CD4-positive, alpha-beta memory T cell (primary cell): ENCODE results near the gene GTF3C5. TPM values are rescaled to one million over a fixed set of nuclear protein-coding genes. Genes with fewer than 3 reads are reported as not detected.

ENCODE experiments used
- CTCF ChIA-PET: fragments of 350-600 bp; sonication (Branson Sonifier 250); formaldehyde crosslinking; loops from one replicate; lab custom pipeline; 2021; ENCODE audit warnings: inconsistent platforms; ENCODE audit not compliant: partially characterized antibody; lab: Charles Lee
- POLR2A ChIA-PET: fragments of 350-600 bp; sonication (Branson Sonifier 250); formaldehyde crosslinking; loops from one replicate; lab custom pipeline; 2021; ENCODE audit not compliant: partially characterized antibody; lab: Charles Lee
- DNase-seq, 5 donors: peaks; one replicate each; pipeline versions ENCODE4 v3.0.0 to v3.0.0-alpha.2; 2020 to 2022; ENCODE audit warnings: mixed read lengths in 1 of 5
- H3K27ac ChIP-seq: one replicate; pipeline ENCODE4 v1.7.0; 2013; ENCODE audit warnings: low read depth, low read length
- H3K27me3 ChIP-seq: 2 replicates; pipeline ENCODE4 v1.7.0; 2013; ENCODE audit warnings: mild to moderate bottlenecking, low read length, moderate library complexity; ENCODE audit not compliant: insufficient read depth
- H3K36me3 ChIP-seq: 2 replicates; pipeline ENCODE4 v1.7.0; 2013; ENCODE audit warnings: mild to moderate bottlenecking, low read length, moderate library complexity; ENCODE audit not compliant: insufficient read depth
- H3K4me1 ChIP-seq: 2 replicates; pipeline ENCODE4 v1.7.0; 2013; ENCODE audit warnings: mild to moderate bottlenecking, low read length, moderate library complexity; ENCODE audit not compliant: insufficient read depth
- H3K4me3 ChIP-seq, 2 donors: one replicate each; pipeline ENCODE4 v1.7.0; 2013; ENCODE audit warnings: low read length in 2 of 2, mild to moderate bottlenecking in 1 of 2
- H3K9me3 ChIP-seq, 2 donors: one replicate each; pipeline ENCODE4 v1.7.0; 2013; ENCODE audit warnings: low read length in 2 of 2, control low read depth in 1 of 2; ENCODE audit not compliant: control insufficient read depth in 1 of 2
- H3K27ac Mint-ChIP-seq, 7 donors: one replicate each; pipeline ENCODE4 v1.8.0; 2020 to 2021; ENCODE audit warnings: mixed read lengths in 7 of 7, mild to moderate bottlenecking in 6 of 7, inconsistent platforms in 3 of 7, moderate library complexity in 3 of 7
- H3K27me3 Mint-ChIP-seq, 2 donors: one replicate each; pipeline ENCODE4 v1.8.0; 2020 to 2021; ENCODE audit warnings: mixed read lengths in 2 of 2
- H3K36me3 Mint-ChIP-seq, 2 donors: one replicate each; pipeline ENCODE4 v1.8.0; 2020 to 2021; ENCODE audit warnings: mixed read lengths in 2 of 2, inconsistent platforms in 1 of 2, mild to moderate bottlenecking in 1 of 2
- H3K4me1 Mint-ChIP-seq, 4 donors: one replicate each; pipeline ENCODE4 v1.8.0; 2020 to 2021; ENCODE audit warnings: mixed read lengths in 4 of 4, mild to moderate bottlenecking in 1 of 4
- H3K4me3 Mint-ChIP-seq, 8 donors: one replicate each; pipeline ENCODE4 v1.8.0; 2020 to 2021; ENCODE audit warnings: mixed read lengths in 8 of 8, mild to moderate bottlenecking in 7 of 8, moderate library complexity in 6 of 8, inconsistent platforms in 3 of 8
- H3K9me3 Mint-ChIP-seq, 8 donors: one replicate each; pipeline ENCODE4 v1.8.0; 2020 to 2021; ENCODE audit warnings: mixed read lengths in 8 of 8, mild to moderate bottlenecking in 5 of 8, inconsistent platforms in 3 of 8, moderate library complexity in 1 of 8
- intact Hi-C: fragments of 100-400 bp; cut with micrococcal nuclease; formaldehyde crosslinking; loops from one replicate; pipeline ENCODE4 v1.15.1; 2023
- polyA plus RNA-seq, 2 donors: library from polyadenylated mRNA; unstranded; fragments of 300-500 nt; fragmentation: Illumina TruSeq; gene quantifications; one replicate each; pipeline ENCODE4 v1.2.3, GENCODE V29; 2021
- total RNA-seq, 2 experiments: library from RNA; stranded (reverse); gene quantifications; one replicate each; pipeline ENCODE4 v1.2.3, GENCODE V29; 2021

GTF3C5 gene
- total and polyA plus RNA-seq, 4 experiments from 2014 or later = 33.5 to 71.5 (median 52.7) TPM

DNA sequence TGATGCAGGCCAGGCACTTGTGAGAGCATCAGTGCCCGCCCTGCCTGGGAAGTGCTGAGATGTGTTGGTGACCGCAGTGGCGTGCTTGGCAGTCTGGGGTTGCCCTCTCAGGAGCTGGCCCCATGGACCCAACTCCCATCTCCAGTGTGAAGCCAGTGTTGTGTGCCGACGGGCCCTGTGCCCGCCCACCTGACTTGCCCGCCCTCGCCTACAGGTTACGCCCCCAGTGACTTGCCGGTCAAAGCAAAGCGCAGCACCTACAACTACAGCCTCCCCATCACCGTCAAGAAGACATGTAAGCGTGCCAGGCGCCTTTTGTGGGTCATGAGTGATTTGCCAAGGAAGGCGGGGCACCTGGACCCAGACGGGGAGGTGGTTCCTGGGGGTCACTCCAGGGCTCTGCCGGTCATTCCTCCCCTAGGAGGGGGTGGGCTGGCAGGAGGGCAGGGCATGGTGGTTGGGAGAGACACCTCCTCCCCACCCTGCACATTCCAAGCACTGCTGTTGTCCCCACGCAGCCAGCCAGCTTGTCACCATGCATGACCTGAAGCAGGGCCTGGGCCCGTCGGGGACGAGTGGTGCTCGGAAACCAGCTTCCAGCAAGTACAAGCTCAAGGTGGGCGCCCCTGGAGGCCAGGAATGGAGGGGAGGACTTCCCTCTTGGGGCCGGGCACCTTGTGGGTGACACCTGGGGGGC, 23.5 kb downstream of the GTF3C5 start:
- Histone ChIP-seq H3K36me3 (peaks cover 58% of the 10 kb centered on the region), H3K9me3 (no peaks in the 10 kb centered on the region), H3K4me1 (peaks cover 10% of the 10 kb centered on the region), H3K27me3 (no peaks in the 10 kb centered on the region), H3K4me3 (no peak overlapping the region), H3K27ac (no peak overlapping the region)
- Mint-ChIP-seq H3K27me3 (no peaks in the 10 kb centered on the region), H3K36me3 (peaks cover 35 to 64% of the 10 kb centered on the region in 2 donors), H3K27ac (peak overlapping the region in 2 of 7 donors; percentile 19 to 29), H3K9me3 (no peaks in the 10 kb centered on the region), H3K4me1 (peaks cover 10 to 27% (median 17%) of the 10 kb centered on the region in 4 donors), H3K4me3 (no peak overlapping the region)
- no peak for DNase-seq
- ChIA-PET CTCF (no interaction called here), POLR2A (no interaction called here)
- intact Hi-C loops = no loop called here

DNA sequence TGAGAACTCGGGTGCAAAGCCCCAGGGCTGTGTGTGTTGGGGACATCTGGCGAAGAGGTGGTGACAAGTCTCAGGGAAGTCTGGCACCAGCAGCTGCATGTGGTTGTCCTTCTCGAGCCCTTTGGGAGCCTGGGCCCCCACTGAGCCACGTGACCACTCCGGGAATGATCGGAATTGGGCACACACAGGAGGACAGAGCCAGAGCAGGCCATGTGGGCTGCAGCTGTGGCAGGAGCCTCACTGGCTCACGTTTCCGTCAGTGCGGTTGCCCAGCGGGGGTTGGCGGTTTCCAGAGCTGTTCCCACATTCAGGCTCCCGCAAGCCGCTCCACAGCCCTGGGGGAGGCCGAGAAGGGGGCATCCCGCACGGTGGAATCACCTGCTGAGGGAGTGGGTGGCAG, 24.2 kb downstream of the GTF3C5 start:
- peaks cover 16 to 33% (median 21%) of the 10 kb centered on the region in 4 donors for H3K4me1 Mint-ChIP-seq

DNA sequence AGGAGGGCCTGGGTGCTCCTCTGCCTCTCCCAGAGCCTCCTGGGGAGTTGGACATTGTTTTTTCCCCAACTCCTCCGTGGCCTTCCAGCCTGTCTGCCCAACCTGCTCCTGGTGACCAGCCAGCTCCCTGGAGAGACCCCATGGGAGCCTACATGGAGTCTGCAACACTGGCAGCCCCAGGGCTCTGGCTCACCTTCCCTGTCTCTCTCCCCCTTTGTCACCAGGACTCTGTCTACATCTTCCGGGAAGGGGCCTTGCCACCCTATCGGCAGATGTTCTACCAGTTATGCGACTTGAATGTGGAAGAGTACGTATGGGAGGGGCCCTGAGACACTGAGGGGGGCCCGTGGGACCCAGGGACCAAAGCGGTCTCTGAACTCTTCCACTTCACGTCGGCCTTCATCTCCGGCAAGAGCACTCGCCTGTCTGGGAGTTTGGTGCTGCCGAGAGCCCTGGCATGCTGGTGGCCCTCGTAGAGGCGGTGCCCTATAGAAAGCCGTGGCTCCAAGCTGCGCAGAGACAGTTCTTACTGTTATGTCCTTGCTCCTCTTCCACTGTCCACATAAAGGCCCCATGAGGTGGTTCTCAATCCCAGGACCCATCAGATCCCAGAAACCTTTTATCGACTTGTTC, 25.1 kb downstream of the GTF3C5 start:
- DNase-seq = no peak
- H3K9me3 Mint-ChIP-seq = no peaks in the 10 kb centered on the region
- ChIA-PET CTCF (no interaction called here), POLR2A (no interaction called here)
- Histone ChIP-seq H3K4me3 (no peak overlapping the region), H3K27ac (no peak overlapping the region), H3K4me1 (peaks cover 20% of the 10 kb centered on the region), H3K9me3 (no peaks in the 10 kb centered on the region), H3K27me3 (no peaks in the 10 kb centered on the region), H3K36me3 (peaks cover 48% of the 10 kb centered on the region)
- H3K4me1 Mint-ChIP-seq = peaks cover 18 to 38% (median 24%) of the 10 kb centered on the region in 4 donors
- no peaks in the 10 kb centered on the region for H3K27me3 Mint-ChIP-seq
- no peak overlapping the region for H3K4me3 Mint-ChIP-seq
- intact Hi-C loops = no loop called here
- peaks cover 25 to 52% of the 10 kb centered on the region in 2 donors for H3K36me3 Mint-ChIP-seq
- H3K27ac Mint-ChIP-seq = peak overlapping the region in 1 of 7 donors; percentile 10

More for the DNA sequence above, 24.2 kb downstream of the GTF3C5 start:
- H3K27me3 Mint-ChIP-seq = no peaks in the 10 kb centered on the region
- no peak overlapping the region for H3K27ac Mint-ChIP-seq
- no peak overlapping the region for H3K27ac ChIP-seq
- H3K36me3 Mint-ChIP-seq = peaks cover 29 to 58% of the 10 kb centered on the region in 2 donors
- CTCF ChIA-PET = no interaction called here
- no peak overlapping the region for H3K4me3 ChIP-seq
- intact Hi-C loops = no loop called here
- H3K4me3 Mint-ChIP-seq = no peak overlapping the region
- H3K36me3 ChIP-seq = peaks cover 55% of the 10 kb centered on the region
- no peaks in the 10 kb centered on the region for H3K9me3 Mint-ChIP-seq
- peaks cover 16% of the 10 kb centered on the region for H3K4me1 ChIP-seq
- no peaks in the 10 kb centered on the region for H3K27me3 ChIP-seq
- DNase-seq = no peak
- POLR2A ChIA-PET = no interaction called here
- no peaks in the 10 kb centered on the region for H3K9me3 ChIP-seq

DNA sequence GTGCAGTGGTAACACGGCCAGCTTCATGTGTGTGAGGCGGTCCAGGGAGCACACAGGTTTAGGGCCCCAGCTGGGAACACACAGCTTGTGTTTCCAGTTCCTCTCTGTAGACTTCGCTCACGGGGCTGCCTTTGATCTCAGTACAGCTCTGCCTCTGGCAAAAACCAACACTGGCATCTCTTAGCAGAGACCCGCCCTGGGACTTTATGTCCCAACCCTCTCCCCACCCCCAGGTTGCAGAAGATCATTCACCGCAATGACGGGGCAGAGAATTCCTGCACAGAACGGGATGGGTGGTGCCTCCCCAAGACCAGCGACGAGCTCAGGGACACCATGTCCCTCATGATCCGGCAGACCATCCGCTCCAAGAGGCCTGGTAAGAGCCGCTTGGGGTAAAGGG, 25.7 kb downstream of the GTF3C5 start:
- peaks cover 20% of the 10 kb centered on the region for H3K4me1 ChIP-seq
- H3K27me3 ChIP-seq = no peaks in the 10 kb centered on the region
- CTCF ChIA-PET = no interaction called here
- Mint-ChIP-seq H3K4me3 (no peak overlapping the region), H3K27ac (peak overlapping the region in 2 of 7 donors; percentile 37 to 70), H3K4me1 (peaks cover 18 to 38% (median 24%) of the 10 kb centered on the region in 4 donors), H3K27me3 (no peaks in the 10 kb centered on the region), H3K36me3 (peaks cover 23 to 46% of the 10 kb centered on the region in 2 donors), H3K9me3 (no peaks in the 10 kb centered on the region)
- H3K36me3 ChIP-seq = peaks cover 42% of the 10 kb centered on the region
- DNase-seq = no peak
- no peak overlapping the region for H3K27ac ChIP-seq
- intact Hi-C loops = no loop called here
- no peak overlapping the region for H3K4me3 ChIP-seq
- H3K9me3 ChIP-seq = no peaks in the 10 kb centered on the region
- POLR2A ChIA-PET = interaction anchor here (0.7 to 1.0 kb wide), 2 partner anchors 25 to 88 kb away, joined by 3 to 4 read pairs; no protein-coding TSS in a partner anchor

DNA sequence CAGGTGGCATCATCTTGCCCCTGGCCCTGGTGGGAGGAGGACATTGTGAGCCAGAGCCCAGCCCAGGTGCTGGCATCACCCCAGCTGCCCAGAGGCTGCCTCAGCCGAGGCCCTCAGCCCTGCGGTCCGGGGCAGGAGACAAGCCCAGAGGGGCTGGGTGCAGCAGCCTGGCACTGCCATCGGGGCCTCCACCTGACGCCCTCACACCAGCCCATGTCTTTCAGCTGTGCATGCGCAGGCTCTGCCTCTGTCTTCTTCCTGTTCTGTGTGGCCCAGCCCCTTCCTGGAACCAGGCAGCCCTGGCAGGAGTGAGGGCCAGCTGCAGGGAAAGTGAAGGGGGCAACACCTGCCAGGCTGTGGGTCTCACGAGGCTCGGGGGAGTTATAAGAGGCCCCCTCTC, 26.2 kb downstream of the GTF3C5 start:
- Histone ChIP-seq H3K4me1 (peaks cover 20% of the 10 kb centered on the region), H3K9me3 (no peaks in the 10 kb centered on the region), H3K27me3 (no peaks in the 10 kb centered on the region), H3K4me3 (no peak overlapping the region), H3K36me3 (peaks cover 37% of the 10 kb centered on the region), H3K27ac (no peak overlapping the region)
- Mint-ChIP-seq H3K27ac (no peak overlapping the region), H3K9me3 (no peaks in the 10 kb centered on the region), H3K36me3 (peaks cover 18 to 44% of the 10 kb centered on the region in 2 donors), H3K4me1 (peaks cover 18 to 38% (median 24%) of the 10 kb centered on the region in 4 donors), H3K4me3 (no peak overlapping the region), H3K27me3 (no peaks in the 10 kb centered on the region)
- ChIA-PET CTCF (interaction anchor here (1.3 kb wide), 1 partner anchor 46 kb away, joined by 3 read pairs; no protein-coding TSS in a partner anchor), POLR2A (interaction anchor here (0.7 to 1.0 kb wide), 2 partner anchors 26 to 87 kb away, joined by 3 to 4 read pairs; no protein-coding TSS in a partner anchor)
- intact Hi-C loops = no loop called here
- DNase-seq = no peak

DNA sequence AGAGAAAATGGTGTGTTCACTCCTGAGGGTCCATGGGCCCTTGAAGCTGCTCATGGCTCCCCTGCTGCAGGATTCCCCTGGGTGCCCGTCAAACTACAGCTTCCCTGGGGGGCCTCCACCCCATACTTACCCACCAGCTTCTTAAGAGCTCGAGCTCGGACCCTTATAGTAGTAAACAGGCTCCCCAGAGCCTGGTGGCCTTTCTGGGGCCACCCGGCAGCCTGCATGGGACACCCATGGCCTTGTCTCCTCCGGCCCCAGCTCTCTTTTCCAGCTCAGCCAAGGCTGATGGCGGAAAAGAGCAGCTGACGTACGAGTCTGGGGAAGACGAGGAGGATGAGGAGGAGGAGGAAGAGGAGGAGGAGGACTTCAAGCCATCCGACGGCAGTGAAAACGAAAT, 26.8 kb downstream of the GTF3C5 start:
- peaks cover 18 to 38% (median 24%) of the 10 kb centered on the region in 4 donors for H3K4me1 Mint-ChIP-seq
- peaks cover 18 to 40% of the 10 kb centered on the region in 2 donors for H3K36me3 Mint-ChIP-seq

DNA sequence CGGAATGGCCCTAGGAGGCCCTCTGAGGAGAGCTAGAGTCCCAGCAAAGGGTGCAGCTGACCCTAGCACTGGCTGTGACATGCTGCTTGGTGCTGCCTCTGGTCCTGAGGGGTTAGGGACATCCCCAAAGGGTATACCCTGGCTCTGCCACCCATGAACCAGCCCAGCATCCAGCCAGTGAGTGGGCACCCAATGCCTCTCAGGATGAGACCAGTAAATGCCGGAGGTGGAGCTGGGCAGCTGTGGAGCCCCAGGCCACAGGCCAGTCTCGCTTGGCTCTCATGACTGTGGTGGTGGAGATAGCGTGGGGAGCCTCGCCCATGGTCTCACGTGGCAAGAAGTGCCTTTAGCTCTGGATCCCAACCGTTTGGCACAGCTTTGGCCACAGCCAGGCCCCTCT, 27.3 kb downstream of the GTF3C5 start:
- Histone ChIP-seq H3K4me3 (no peak overlapping the region), H3K36me3 (peaks cover 36% of the 10 kb centered on the region), H3K27me3 (no peaks in the 10 kb centered on the region), H3K9me3 (no peaks in the 10 kb centered on the region), H3K4me1 (peaks cover 20% of the 10 kb centered on the region), H3K27ac (no peak overlapping the region)
- ChIA-PET CTCF (interaction anchor here (1.3 kb wide), 1 partner anchor 45 kb away, joined by 3 read pairs; no protein-coding TSS in a partner anchor), POLR2A (no interaction called here)
- no peak overlapping the region for H3K4me3 Mint-ChIP-seq
- peaks cover 18 to 38% (median 24%) of the 10 kb centered on the region in 4 donors for H3K4me1 Mint-ChIP-seq
- no peaks in the 10 kb centered on the region for H3K27me3 Mint-ChIP-seq
- H3K27ac Mint-ChIP-seq = peak overlapping the region in 2 of 7 donors; percentile 20 to 36
- H3K9me3 Mint-ChIP-seq = no peaks in the 10 kb centered on the region
- peaks cover 18 to 38% of the 10 kb centered on the region in 2 donors for H3K36me3 Mint-ChIP-seq
- no peak for DNase-seq
- intact Hi-C loops = no loop called here

More for the DNA sequence above, 26.8 kb downstream of the GTF3C5 start:
- H3K27ac Mint-ChIP-seq = peak overlapping the region in 3 of 7 donors; percentile 1 to 56 (median 37)
- no peak overlapping the region for H3K4me3 ChIP-seq
- no peak overlapping the region for H3K4me3 Mint-ChIP-seq
- peaks cover 36% of the 10 kb centered on the region for H3K36me3 ChIP-seq
- intact Hi-C loops = no loop called here
- ChIA-PET CTCF (interaction anchor here (1.3 kb wide), 1 partner anchor 46 kb away, joined by 3 read pairs; no protein-coding TSS in a partner anchor), POLR2A (interaction anchor here (1.0 kb wide), 1 partner anchor 87 kb away, joined by 4 read pairs; no protein-coding TSS in a partner anchor)
- H3K27me3 ChIP-seq = no peaks in the 10 kb centered on the region
- peaks cover 20% of the 10 kb centered on the region for H3K4me1 ChIP-seq
- no peaks in the 10 kb centered on the region for H3K9me3 ChIP-seq
- H3K27ac ChIP-seq = no peak overlapping the region
- DNase-seq = no peak
- no peaks in the 10 kb centered on the region for H3K9me3 Mint-ChIP-seq
- H3K27me3 Mint-ChIP-seq = no peaks in the 10 kb centered on the region
